22Rv1 (cell line): ENCODE measurements around the gene CTBP2.

Experiments used
- H3K27ac ChIP-seq: fragments of 450-650 bp; 2 replicates; pipeline ENCODE4 v1.5.1; 2017
- ZFX ChIP-seq: fragments of 450-650 bp; IDR thresholded peaks from 2 replicates; pipeline ENCODE4 v1.6.1; 2017; ENCODE audit warnings: antibody characterized with exemption, borderline replicate concordance
- TF ChIP-seq, protein P1 (sequence below): fragments of 450-650 bp; IDR thresholded peaks from 2 replicates; pipeline ENCODE4 v1.5.1; 2017; ENCODE audit warnings: mild to moderate bottlenecking

Gene CTBP2

DNA sequence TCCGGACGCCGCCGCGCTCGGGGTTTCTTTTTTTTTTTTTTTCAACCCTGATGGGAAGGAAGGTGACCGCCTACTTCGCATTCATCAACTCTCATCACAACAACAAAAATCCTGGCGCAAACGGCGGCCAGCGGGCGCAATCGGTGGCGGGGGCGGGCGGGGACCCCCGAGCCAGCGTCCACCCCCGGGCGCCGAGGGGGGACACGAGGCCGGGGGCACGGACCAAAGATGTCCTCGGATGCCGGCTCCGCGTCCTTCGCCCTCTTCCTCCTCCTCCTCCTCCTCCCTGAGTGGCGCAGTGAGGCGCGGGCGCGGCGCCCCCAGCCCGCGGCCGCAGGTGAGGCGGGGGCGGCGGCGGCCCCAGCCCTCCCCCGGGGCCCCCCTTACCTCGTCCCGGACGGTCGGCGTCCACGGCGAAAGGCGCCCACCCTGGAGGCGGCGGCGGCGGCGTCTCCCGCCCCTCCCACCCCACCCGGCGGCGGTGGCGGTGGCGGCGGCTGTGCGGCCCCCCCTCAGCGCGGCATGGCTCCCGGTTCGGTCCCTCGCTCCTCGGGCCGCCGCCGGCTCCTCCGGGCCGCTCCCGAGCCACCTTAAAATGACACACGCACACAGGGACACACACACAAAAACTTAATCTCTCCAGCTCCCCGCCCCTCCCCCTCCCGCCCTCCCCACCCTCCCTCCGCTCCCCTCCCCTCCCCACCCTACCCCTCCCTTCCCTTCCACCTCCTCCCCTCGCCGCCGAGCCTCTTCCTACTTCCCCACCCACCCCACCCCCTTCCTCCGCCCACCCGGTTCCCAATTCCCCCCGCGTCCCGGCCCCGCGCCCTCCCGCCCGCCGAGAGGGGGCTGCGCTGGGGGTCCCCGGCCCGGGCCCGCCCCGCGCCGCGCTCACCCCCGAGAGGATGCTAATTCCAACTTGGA, at the start of gene CTBP2:
Gene CTBP2, minus strand, starts transcription at position 632 of the 924 bp plus-strand sequence.
- TF ChIP-seq ZFX, result no peak
- TF ChIP-seq, protein P1, sequence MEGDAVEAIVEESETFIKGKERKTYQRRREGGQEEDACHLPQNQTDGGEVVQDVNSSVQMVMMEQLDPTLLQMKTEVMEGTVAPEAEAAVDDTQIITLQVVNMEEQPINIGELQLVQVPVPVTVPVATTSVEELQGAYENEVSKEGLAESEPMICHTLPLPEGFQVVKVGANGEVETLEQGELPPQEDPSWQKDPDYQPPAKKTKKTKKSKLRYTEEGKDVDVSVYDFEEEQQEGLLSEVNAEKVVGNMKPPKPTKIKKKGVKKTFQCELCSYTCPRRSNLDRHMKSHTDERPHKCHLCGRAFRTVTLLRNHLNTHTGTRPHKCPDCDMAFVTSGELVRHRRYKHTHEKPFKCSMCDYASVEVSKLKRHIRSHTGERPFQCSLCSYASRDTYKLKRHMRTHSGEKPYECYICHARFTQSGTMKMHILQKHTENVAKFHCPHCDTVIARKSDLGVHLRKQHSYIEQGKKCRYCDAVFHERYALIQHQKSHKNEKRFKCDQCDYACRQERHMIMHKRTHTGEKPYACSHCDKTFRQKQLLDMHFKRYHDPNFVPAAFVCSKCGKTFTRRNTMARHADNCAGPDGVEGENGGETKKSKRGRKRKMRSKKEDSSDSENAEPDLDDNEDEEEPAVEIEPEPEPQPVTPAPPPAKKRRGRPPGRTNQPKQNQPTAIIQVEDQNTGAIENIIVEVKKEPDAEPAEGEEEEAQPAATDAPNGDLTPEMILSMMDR, result no peak
- peak within 1 kb of the TSS; percentile 86 for H3K27ac ChIP-seq

DNA sequence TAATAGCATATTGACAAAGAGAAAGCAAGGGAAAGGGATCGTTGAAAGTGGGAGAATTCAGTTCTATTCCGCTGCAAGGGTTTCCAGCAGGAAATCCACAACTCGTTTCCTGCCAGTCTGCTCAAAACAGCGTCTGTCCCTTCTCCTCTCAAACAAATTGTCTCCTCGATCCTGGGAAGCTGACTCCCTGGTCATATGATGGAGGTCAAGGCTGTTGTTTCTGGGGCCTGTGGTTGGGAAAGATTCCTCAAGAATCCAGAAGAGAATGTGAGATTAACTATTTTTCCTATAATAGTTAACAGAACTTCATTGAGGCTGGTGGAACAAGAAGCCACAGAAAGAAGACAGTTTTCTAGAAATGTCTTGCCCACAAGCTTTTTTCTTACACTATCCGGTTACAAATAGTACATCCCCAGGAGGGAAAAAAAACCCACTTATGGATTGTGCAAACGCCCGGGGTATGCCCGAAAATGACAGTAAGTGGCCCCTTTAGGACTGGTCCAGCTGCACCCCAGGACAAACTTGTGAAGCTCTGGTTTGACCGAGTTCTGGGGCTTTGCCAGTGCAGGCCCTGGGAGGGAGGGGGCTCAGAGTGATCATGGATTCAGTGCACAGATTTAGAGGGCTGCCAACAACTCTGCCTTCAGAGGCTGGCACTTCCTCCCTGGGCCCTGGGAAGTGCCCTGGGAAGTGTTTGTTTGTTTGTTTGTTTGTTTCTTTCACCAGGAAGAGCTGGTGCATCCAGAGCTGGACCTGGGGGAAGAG, 49.4 kb upstream of the CTBP2 start:
- no peak overlapping the region for H3K27ac ChIP-seq
- TF ChIP-seq, protein P1, result no peak
- TF ChIP-seq ZFX, result no peak

DNA sequence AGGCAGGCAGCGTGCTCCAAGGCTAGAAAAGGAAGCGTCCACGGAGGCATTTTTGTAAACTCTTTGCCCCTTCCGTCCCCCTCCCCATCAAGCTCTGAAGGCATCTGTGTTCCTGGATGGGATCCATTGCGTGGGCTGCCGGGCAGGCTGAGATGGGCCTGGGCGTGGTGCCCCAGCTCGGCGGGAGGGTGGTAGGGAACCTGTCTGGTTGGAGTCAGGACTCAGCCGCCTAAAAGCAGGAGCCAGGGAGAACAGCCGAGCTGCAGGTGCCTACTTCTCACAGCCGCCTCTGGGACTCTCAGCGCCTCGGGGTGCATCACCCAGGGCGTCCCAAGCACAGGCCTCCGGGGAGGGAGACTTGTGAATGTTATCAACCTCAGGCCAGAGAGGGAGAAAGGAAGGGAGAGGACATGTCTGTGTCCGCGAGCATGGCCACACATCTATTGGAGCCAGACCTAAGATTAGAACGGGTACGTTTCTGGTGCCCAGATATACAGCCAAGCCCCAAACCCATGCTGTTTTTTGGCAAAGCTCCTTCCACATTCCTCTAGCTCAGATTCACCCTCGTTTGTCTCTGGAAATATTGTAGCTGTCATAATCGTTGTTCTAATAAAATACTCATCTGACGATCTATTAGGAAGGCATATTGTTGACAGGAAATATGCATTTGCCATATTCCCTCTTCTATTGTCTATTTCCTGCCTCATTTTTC, 48.6 kb upstream of the CTBP2 start:
- no peak overlapping the region for H3K27ac ChIP-seq
- TF ChIP-seq ZFX, result no peak
- TF ChIP-seq, protein P1, result no peak

DNA sequence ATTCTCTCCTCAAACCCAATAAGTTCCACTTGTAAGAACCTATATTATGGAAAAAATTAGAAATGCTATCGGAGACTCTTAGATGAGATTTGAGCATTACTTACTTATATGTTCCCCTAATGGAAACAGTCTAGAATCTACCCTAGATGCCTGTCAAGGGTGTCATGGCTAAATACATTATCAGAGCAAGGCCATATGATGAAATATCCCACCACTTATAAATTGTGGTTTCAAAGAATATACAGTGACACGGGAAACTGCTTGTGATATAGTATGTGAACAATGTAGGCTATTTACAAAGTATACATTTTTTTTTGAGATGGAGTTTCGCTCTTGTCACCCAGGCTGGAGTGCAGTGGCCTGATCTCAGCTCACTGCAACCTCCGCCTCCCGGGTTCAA, 46.3 kb upstream of the CTBP2 start:
- TF ChIP-seq, protein P1, result no peak
- no peak for TF ChIP-seq ZFX
- H3K27ac ChIP-seq, result no peak overlapping the region

GRCh38 chr10:125205431-125205830, 45.1 kb upstream of the CTBP2 start:
- TF ChIP-seq, protein P1, result no peak
- TF ChIP-seq ZFX, result no peak
- no peak overlapping the region for H3K27ac ChIP-seq

- H3K27ac ChIP-seq, result no peak overlapping the region
- no peak for TF ChIP-seq ZFX
Measured at GRCh38 chr10:125204400-125204799, 44.0 kb upstream of the CTBP2 start.

DNA sequence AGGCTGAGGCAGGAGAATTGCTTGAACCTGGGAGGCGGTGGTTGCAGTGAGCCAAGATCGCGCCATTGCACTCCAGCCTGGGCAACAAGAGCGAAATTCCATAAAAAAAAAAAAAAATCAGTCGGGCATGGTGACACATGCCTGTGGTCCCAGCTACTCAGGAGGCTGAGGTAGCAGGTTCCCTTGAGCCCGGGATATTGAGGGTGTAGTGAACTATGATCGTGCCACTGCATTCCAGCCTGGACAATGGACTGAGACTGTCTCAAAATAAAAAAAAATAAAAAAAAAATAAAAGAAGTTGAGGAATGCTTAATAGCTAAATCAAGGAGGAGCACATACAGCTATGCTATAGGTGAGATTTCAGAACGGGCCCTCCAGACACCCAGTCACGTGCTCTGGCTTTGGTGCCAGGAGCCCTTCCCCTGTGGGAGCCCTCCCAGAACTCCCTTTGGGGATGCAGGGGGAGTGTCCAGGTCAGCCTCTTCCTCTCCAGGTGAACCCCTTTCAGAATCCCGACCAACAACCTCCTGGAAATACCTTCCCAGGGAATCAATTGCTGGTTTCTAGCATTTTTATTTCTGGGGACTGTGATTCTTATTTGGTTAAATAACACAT, 42.9 kb upstream of the CTBP2 start:
- no peak for TF ChIP-seq ZFX
- no peak overlapping the region for H3K27ac ChIP-seq
